ENCODE measurements around the gene NTNG1.

The NTNG1 gene

GRCh38 chr1:107254306-107254705, 113.5 kb downstream of the NTNG1 start:
- Mint-ChIP-seq H3K27me3 (ENCODE audit: low read depth, poor library complexity) (no peaks in the 10 kb centered on the region), H3K36me3 (ENCODE audit: low read depth) (no peaks in the 10 kb centered on the region), H3K27ac (peak overlapping the region; percentile 44), H3K4me1 (peaks cover 11% of the 10 kb centered on the region), H3K4me3 (no peak overlapping the region), H3K9me3 (no peaks in the 10 kb centered on the region)
- TF ChIP-seq CTCF (IDR thresholded peaks at IDR 0.05): no peak
- peak; percentile 10 for DNase-seq

- no peaks in the 10 kb centered on the region for H3K36me3 Mint-ChIP-seq (ENCODE audit: low read depth)
- peaks cover 11% of the 10 kb centered on the region for H3K4me1 Mint-ChIP-seq
- no peaks in the 10 kb centered on the region for H3K9me3 Mint-ChIP-seq
- TF ChIP-seq CTCF (IDR thresholded peaks at IDR 0.05): no peak
- H3K4me3 Mint-ChIP-seq: no peak overlapping the region
- no peak for DNase-seq
- H3K27ac Mint-ChIP-seq: no peak overlapping the region
- no peaks in the 10 kb centered on the region for H3K27me3 Mint-ChIP-seq (ENCODE audit: low read depth, poor library complexity)
These were observed 114.6 kb downstream of the NTNG1 start for GRCh38 chr1:107255469-107255868.

- no peaks in the 10 kb centered on the region for H3K36me3 Mint-ChIP-seq (ENCODE audit: low read depth)
- no peak overlapping the region for H3K4me3 Mint-ChIP-seq
- H3K27me3 Mint-ChIP-seq (ENCODE audit: low read depth, poor library complexity): peaks cover 2% of the 10 kb centered on the region
- no peak for TF ChIP-seq CTCF (IDR thresholded peaks at IDR 0.05)
- H3K4me1 Mint-ChIP-seq: no peaks in the 10 kb centered on the region
- no peak for DNase-seq
- no peak overlapping the region for H3K27ac Mint-ChIP-seq
- H3K9me3 Mint-ChIP-seq: no peaks in the 10 kb centered on the region
These were observed 121.8 kb downstream of the NTNG1 start for GRCh38 chr1:107262467-107263286.

GRCh38 chr1:107263291-107263915, 122.6 kb downstream of the NTNG1 start:
- Mint-ChIP-seq H3K4me3 (no peak overlapping the region), H3K27ac (no peak overlapping the region)

GRCh38 chr1:107264007-107264406, 123.2 kb downstream of the NTNG1 start:
- TF ChIP-seq CTCF (IDR thresholded peaks at IDR 0.05): no peak

More at GRCh38 chr1:107263291-107263915, 122.6 kb downstream of the NTNG1 start:
- no peaks in the 10 kb centered on the region for H3K9me3 Mint-ChIP-seq
- DNase-seq: no peak
- no peak for TF ChIP-seq CTCF (IDR thresholded peaks at IDR 0.05)
- H3K4me1 Mint-ChIP-seq: no peaks in the 10 kb centered on the region
- H3K36me3 Mint-ChIP-seq (ENCODE audit: low read depth): no peaks in the 10 kb centered on the region
- peaks cover 2% of the 10 kb centered on the region for H3K27me3 Mint-ChIP-seq (ENCODE audit: low read depth, poor library complexity)

More at GRCh38 chr1:107264007-107264406, 123.2 kb downstream of the NTNG1 start:
- Mint-ChIP-seq H3K27ac (peak overlapping the region; percentile 52), H3K4me1 (no peaks in the 10 kb centered on the region), H3K27me3 (ENCODE audit: low read depth, poor library complexity) (peaks cover 2% of the 10 kb centered on the region), H3K36me3 (ENCODE audit: low read depth) (no peaks in the 10 kb centered on the region), H3K9me3 (no peaks in the 10 kb centered on the region), H3K4me3 (no peak overlapping the region)
- no peak for DNase-seq

All from nephron progenitor cell (in vitro differentiated cells).